ENCODE measurements around the gene CIT. TPM values are rescaled to one million over a fixed set of nuclear protein-coding genes. Genes with fewer than 3 reads are reported as not detected.

The CIT gene
- total RNA-seq, 4 donors from 2014 or later, result under 0.01 to 28.1 (median 5.8) TPM

DNA sequence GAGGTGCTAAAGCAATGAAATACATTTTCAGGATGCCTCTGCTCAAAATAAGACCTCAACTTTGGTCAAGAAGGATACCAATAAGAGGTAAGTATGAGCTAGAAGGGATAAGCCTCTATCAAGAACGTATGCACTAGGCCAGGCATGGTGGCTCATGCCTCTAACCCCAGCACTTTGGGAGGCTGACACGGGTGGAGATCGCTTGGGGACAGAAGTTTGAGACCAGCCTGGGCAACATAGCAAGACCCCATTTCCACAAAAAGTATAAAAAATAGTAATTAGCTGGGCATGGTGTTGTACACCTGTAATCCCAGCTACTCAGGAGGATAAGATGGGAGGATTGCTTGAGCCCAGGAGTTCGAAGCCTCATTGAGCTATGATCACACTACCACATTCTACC is 114.5 kb downstream of the CIT start:
- no peak for DNase-seq
- H3K27ac ChIP-seq, result no peak overlapping the region
- no peaks in the 10 kb centered on the region for H3K9me3 ChIP-seq
- H3K4me3 ChIP-seq, result no peak overlapping the region
- intact Hi-C loops (cut with DNase I; ENCODE audit: low total_unique reads), result no loop called here
- TF ChIP-seq POLR2A (IDR thresholded peaks at IDR 0.05), result no peak
- TF ChIP-seq, protein P1, sequence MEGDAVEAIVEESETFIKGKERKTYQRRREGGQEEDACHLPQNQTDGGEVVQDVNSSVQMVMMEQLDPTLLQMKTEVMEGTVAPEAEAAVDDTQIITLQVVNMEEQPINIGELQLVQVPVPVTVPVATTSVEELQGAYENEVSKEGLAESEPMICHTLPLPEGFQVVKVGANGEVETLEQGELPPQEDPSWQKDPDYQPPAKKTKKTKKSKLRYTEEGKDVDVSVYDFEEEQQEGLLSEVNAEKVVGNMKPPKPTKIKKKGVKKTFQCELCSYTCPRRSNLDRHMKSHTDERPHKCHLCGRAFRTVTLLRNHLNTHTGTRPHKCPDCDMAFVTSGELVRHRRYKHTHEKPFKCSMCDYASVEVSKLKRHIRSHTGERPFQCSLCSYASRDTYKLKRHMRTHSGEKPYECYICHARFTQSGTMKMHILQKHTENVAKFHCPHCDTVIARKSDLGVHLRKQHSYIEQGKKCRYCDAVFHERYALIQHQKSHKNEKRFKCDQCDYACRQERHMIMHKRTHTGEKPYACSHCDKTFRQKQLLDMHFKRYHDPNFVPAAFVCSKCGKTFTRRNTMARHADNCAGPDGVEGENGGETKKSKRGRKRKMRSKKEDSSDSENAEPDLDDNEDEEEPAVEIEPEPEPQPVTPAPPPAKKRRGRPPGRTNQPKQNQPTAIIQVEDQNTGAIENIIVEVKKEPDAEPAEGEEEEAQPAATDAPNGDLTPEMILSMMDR (IDR thresholded peaks at IDR 0.05), result no peak
- H3K4me1 ChIP-seq, result no peaks in the 10 kb centered on the region
- H3K36me3 ChIP-seq, result no peaks in the 10 kb centered on the region
- H3K27me3 ChIP-seq, result no peaks in the 10 kb centered on the region

DNA sequence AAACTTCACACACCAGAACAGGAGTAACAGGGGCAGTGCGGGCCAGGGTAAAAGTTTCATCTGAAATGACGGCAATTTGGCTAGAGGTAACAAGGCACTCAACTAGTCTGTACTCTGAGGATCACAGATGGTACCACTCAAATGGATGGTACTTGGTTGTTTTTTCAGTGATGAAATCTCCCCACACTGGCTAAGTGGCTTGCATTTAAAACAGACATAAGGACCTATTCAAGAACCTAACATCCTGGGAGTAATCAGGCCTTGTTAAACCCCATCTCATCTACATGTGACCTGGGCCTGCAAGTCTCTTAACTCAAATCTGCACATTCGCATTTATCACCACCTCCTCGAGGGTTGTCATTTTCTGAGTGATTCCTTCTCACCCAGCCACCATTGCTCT is 118.4 kb downstream of the CIT start:
- intact Hi-C loops (cut with DNase I; ENCODE audit: low total_unique reads), result no loop called here
- Histone ChIP-seq H3K9me3 (no peaks in the 10 kb centered on the region), H3K4me3 (no peak overlapping the region), H3K27me3 (no peaks in the 10 kb centered on the region), H3K4me1 (no peaks in the 10 kb centered on the region), H3K27ac (no peak overlapping the region), H3K36me3 (no peaks in the 10 kb centered on the region)
- no peak for DNase-seq
- no peak for TF ChIP-seq POLR2A (IDR thresholded peaks at IDR 0.05)
- TF ChIP-seq, protein P1 (IDR thresholded peaks at IDR 0.05), result no peak

DNA sequence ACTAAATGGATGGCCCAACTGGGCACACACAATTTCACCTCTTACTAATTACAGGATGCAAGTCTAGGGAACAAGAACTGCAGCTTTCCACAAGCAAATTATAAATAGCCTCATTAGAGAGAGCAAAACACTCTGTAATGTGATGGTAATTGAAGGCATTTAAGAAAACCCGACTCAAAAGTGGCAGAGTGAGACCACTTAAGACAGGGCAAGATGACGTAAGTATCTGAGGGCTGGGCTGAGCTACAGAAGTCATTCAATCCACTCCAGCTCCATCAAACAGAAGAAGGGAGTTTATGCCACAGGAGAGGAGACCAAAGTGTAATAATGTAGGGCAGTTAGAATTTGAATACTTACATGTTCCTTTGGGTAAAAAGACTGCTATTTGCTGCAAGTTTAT is 118.9 kb downstream of the CIT start:
- H3K36me3 ChIP-seq, result no peaks in the 10 kb centered on the region
- no peaks in the 10 kb centered on the region for H3K9me3 ChIP-seq
- no peak for TF ChIP-seq POLR2A (IDR thresholded peaks at IDR 0.05)
- TF ChIP-seq, protein P1 (IDR thresholded peaks at IDR 0.05), result no peak
- no peaks in the 10 kb centered on the region for H3K27me3 ChIP-seq
- no peak overlapping the region for H3K27ac ChIP-seq
- no peak overlapping the region for H3K4me3 ChIP-seq
- H3K4me1 ChIP-seq, result no peaks in the 10 kb centered on the region
- intact Hi-C loops (cut with DNase I; ENCODE audit: low total_unique reads), result no loop called here
- DNase-seq, result no peak

DNA sequence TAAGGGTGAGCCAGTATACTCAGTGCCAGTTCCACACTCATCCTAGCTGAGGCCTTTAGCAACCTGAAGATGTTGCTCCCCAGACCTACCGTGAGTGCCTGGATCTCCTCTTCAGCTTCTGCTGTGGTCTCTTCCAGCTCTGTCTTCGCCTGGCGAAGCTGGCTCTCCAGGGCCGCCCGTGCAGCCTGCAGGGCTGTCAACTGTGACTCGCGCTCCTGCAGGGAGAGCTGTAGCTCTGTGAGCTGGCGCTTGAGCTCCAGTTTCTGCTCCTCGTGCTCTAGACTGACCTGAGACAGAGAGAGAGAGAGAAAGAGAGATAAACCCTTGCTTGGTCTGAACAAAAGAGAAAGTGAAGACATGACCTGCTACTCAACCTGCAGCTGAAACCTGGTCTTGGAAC is 125.2 kb downstream of the CIT start:
- DNase-seq, result no peak
- Histone ChIP-seq H3K9me3 (no peaks in the 10 kb centered on the region), H3K27me3 (no peaks in the 10 kb centered on the region), H3K4me3 (no peak overlapping the region), H3K4me1 (no peaks in the 10 kb centered on the region), H3K36me3 (no peaks in the 10 kb centered on the region), H3K27ac (no peak overlapping the region)
- no peak for TF ChIP-seq POLR2A (IDR thresholded peaks at IDR 0.05)
- TF ChIP-seq, protein P1 (IDR thresholded peaks at IDR 0.05), result no peak
- intact Hi-C loops (cut with DNase I; ENCODE audit: low total_unique reads), result no loop called here

DNA sequence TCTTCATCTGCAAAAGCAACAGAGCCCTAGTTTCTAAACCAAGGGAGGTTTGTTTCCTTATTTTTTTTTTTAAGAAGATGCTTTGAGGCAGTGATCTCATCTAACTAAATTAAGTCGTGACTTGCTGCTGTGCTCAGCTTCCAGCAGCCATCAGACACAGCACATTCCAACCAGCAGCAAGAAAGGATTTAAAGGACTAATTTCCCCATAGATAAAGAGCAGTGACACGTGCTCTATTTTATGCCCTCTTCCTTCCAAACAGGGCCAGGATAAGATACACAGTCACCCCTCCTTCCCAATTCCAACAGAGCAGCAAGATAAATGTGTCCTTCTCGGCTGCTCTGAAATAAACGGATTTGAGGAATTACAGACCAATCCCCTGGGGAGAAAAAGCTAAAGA is 127.5 kb downstream of the CIT start:
- H3K9me3 ChIP-seq, result peaks cover 0 to 4% of the 10 kb centered on the region in 2 donors
- intact Hi-C loops (cut with DNase I; ENCODE audit: low total_unique reads), result no loop called here
- DNase-seq, result no peak
- no peaks in the 10 kb centered on the region for H3K27me3 ChIP-seq
- H3K4me1 ChIP-seq, result no peaks in the 10 kb centered on the region
- TF ChIP-seq POLR2A (IDR thresholded peaks at IDR 0.05), result no peak
- TF ChIP-seq, protein P1 (IDR thresholded peaks at IDR 0.05), result no peak
- H3K36me3 ChIP-seq, result no peaks in the 10 kb centered on the region
- H3K27ac ChIP-seq, result no peak overlapping the region
- no peak overlapping the region for H3K4me3 ChIP-seq
